GM20000 (cell line): Measurements from ENCODE around the gene LMAN2L.

Experiments
- DNase-seq: peaks from one replicate; pipeline ENCODE4 v3.0.0; 2012; ENCODE audit warnings: low spot score
- TF ChIP-seq, protein P1 (sequence below): IDR thresholded peaks from 2 replicates; pipeline ENCODE4 v1.5.1; 2012; ENCODE audit warnings: mild to moderate bottlenecking, control low read depth; ENCODE audit errors: extremely low read depth, missing control alignments

LMAN2L gene

GRCh38 chr2:96773922-96774321, 34.1 kb upstream of the LMAN2L start:
- no peak for DNase-seq
- TF ChIP-seq, protein P1, sequence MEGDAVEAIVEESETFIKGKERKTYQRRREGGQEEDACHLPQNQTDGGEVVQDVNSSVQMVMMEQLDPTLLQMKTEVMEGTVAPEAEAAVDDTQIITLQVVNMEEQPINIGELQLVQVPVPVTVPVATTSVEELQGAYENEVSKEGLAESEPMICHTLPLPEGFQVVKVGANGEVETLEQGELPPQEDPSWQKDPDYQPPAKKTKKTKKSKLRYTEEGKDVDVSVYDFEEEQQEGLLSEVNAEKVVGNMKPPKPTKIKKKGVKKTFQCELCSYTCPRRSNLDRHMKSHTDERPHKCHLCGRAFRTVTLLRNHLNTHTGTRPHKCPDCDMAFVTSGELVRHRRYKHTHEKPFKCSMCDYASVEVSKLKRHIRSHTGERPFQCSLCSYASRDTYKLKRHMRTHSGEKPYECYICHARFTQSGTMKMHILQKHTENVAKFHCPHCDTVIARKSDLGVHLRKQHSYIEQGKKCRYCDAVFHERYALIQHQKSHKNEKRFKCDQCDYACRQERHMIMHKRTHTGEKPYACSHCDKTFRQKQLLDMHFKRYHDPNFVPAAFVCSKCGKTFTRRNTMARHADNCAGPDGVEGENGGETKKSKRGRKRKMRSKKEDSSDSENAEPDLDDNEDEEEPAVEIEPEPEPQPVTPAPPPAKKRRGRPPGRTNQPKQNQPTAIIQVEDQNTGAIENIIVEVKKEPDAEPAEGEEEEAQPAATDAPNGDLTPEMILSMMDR = no peak

- TF ChIP-seq, protein P1 = no peak
- peak; percentile 64 for DNase-seq
Measured at GRCh38 chr2:96772903-96773671, 33.2 kb upstream of the LMAN2L start.

DNA sequence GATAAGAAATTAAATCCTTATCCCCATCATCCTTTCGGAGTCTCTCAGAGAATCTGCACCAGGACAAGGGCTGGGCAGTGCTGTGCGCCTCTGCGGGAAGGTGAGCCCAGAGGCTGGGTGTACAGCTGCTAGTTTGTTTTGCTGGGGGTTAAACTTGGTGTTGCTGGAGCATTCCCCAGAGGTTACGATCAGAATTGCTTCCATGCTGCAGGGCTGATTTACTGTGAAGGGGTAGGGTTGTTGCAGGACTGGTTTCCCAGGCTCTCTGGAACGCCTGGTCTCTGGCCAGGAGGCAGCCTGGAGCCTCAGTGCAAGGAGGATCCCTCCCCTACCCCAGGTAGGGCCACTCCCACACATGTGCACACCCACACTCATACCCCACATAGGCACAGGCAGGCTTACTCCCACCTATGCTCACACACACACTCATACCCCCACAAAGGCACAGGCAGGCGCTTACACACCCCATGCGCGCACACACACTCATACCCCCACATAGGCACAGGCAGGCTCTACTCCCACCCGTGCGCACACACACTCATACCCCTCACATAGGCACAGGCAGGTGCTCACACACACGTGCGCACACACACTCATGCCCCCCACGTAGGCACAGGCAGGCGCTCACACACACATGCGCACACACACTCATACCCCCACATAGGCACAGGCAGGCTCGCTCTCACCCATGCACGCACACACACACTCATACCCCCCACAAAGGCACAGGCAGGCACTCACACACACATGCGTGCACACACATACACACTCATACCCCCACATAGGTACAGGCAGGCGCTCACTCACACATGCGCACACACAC, 32.1 kb upstream of the LMAN2L start:
- TF ChIP-seq, protein P1 = no peak
- no peak for DNase-seq

DNA sequence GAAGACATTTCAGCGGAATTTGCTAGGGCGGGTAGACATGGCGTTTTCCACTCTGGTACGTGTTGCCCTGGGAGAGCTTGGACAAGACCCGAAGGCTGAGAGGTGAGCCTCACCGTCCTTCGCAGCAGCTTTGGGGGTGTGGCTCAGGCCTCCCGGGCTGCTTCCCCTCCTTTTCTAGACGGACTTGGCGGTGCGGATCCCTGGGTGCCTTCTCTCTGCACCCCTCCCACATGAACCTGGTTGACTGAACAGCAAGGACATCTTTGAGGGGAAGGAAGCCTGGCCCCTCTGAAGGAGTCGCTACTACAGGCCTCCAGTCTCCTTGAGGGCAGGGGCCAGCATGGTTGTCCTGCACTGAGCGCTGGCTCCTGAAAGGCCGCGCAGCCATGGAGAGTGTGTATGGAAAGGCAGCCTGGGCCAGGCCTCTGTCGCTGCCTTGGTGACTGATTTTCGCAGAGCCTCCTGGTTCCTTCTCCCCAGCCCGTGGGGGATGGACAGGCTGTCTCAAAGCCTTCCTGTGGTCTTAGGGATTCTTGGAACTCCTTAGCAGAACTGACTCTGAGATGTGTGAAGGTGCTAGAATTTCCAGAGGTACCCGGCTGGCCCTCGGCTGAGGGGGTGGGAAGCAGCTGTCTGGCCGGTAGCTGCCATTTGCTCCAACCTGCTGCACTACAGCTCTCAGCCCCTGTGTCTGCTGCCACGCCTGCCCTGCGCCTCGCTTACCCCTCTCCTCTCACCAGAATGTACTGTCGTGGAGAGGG, 30.8 kb upstream of the LMAN2L start:
- DNase-seq = no peak
- TF ChIP-seq, protein P1 = no peak

DNA sequence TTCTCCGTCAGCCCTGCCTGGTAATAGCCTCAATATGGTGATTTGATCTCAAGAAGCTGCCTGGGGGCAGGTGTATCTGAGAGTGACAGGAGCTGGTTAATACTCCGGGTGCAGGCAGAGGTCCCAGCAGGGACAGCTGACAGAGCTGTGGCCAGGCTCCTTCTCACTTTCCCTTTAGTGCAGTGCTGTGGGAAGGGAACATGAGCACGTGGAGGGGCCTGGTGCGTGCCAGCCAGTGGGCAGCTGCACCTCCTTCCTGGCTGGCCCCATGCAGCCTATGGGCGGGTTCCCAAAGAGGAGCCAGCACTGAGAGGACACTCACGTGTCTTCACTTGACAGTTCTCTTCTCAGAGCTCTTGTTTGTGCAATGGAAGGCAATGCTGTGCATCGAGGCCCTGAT, 29.9 kb upstream of the LMAN2L start:
- TF ChIP-seq, protein P1 = no peak
- no peak for DNase-seq

- TF ChIP-seq, protein P1 = no peak
- DNase-seq = peak; percentile 46
Measured at GRCh38 chr2:96768083-96768561, 28.3 kb upstream of the LMAN2L start.
